Measurements from ENCODE around the gene FOXO4.

DNA sequence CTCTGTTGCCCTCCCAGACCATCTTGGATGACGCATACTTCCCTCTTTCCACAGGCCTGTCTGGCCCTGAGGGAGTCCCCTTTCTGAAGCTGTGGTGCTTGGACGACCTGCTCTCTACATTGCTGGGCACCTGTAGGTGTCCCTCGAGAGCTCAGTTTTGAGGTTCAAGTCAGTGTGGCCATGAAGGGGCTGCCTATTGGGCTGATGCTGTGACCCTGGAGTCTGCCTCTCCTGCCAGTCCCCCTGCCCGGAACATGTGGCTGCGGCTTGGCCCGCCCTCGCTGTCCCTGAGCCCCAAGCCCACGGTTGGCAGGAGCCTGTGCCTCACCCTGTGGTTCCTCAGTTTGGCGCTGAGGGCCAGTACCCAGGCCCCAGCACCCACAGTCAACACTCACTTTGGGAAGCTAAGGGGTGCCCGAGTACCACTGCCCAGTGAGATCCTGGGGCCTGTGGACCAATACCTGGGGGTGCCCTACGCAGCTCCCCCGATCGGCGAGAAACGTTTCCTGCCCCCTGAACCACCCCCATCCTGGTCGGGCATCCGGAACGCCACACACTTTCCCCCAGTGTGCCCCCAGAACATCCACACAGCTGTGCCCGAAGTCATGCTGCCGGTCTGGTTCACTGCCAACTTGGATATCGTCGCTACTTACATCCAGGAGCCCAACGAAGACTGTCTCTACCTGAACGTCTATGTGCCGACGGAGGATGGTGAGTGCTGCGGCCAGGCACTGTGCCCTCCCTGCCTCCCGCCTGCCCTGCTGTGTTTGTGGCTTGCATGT is 52.0 kb downstream of the FOXO4 start:
- TF ChIP-seq POLR2A (IDR thresholded peaks at IDR 0.05; ENCODE audit: low read length), result no peak
- no peak for TF ChIP-seq GATA1 (IDR thresholded peaks at IDR 0.05; ENCODE audit: low read depth, low read length)
